GM21717 (cell line): ENCODE results near the gene CTNNA3.
"Not testable (repeated sequence)": the region's sequence is repeated elsewhere in the genome, so short reads cannot be mapped to it uniquely, and the experiment has no call there.

Experiments used
- ATAC-seq: cut with Tn5 transposase; IDR thresholded peaks from one replicate; pipeline ENCODE4 v1.9.1; 2021; ENCODE audit warnings: mild to moderate bottlenecking, moderate library complexity; ENCODE audit not compliant: unreplicated experiment

Gene CTNNA3

GRCh38 chr10:66483966-66484365, 1212.0 kb downstream of the CTNNA3 start:
- no peak for ATAC-seq

DNA sequence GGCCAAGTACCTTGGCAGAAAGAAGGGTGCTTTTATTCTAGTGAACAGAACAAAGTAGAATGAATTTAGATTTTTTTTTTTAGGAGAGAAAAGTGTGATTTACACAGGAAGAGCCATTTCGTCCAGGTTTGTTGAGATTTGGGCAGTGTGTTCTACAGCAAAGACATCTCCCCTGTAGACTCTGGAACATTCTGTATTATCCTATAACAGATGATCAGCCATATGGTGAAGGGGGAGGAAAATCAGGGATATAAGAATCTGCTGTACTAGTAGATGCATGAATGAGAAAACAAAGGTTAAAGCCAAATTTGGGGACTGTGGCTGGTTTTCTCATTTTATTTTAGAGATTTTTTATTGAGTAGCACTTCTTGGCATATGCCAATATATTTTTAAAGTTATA, 1223.8 kb downstream of the CTNNA3 start:
- ATAC-seq = no peak

- ATAC-seq = no peak
Observed at GRCh38 chr10:66467042-66467441, 1229.0 kb downstream of the CTNNA3 start.

DNA sequence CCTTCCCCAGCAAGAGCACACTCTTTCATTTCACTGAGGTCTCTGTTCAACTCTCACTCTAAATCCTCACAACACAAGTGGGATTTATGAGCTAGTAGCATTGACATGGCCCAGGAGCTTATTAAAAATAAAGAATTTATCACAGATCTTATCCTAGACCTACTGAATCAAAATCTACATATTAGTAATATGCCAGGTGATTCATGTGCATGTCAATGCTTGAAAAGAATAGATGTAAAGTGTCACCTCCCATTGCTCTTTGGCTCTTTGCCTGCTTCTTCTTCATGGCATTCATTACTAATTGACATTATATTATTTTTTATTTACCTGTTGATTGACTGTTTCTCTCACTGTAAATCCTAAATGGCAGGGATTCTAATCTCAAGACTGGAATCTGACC, 1229.4 kb downstream of the CTNNA3 start:
- no peak for ATAC-seq

DNA sequence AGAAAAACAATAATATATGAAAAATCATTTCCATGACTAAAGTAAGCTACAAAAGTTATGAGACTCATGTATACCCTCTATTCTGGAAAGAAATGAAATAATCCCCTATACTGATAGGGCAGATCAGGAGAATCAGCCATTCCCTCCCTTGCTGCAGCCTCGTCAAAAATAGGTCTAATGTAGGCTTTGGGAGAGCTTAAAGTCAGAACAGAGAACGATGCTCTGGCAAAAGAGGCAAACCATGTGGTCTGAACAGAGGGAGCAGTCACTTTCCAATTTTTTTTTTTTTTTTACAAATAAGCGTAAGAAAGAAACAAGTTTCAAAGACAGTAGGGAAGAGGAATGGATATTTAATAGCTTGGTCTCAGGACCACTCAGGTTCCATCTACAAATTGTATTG, 1232.4 kb downstream of the CTNNA3 start:
- ATAC-seq = no peak

- ATAC-seq = no peak
Observed at GRCh38 chr10:66457629-66458028, 1238.4 kb downstream of the CTNNA3 start.

DNA sequence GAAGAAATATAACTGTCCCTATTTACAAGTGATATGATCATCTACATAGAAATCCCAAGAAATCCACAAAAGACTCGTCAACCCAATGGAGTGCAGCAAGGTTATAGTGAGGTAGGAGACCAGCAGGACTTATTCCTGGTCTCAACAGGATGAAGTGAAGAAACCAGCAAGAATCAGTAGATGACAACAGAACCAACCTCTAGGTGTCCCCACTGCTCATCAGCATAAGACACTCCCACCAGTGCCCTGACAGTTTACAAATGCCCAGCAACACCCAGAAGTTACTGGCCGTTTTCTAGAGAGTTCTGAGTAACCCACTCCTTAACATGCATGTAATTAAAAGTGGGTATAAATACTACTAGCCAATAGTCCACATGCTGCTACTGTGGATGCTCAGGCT, 1240.7 kb downstream of the CTNNA3 start:
- no peak for ATAC-seq

- no peak for ATAC-seq
Observed at GRCh38 chr10:66440568-66440967, 1255.4 kb downstream of the CTNNA3 start.

DNA sequence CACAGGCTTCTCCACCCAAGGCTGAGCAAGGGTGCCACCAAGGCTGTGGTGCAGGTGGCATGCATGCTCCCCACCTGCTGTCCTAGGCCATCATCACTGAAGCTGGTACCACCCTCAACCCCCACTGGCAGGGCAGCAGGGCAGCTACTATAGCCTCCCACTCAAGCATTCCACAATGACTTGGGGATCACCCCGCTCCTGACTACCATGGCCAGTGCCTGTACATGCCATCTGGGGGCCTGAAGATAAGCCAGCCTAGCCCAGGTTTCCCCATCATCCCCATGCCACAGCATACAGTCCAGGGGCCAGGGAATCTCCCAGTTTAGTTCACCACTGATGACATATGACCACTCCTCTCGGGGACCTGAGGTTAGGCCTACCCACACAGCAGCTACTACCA, 1281.1 kb downstream of the CTNNA3 start:
- ATAC-seq = no peak

DNA sequence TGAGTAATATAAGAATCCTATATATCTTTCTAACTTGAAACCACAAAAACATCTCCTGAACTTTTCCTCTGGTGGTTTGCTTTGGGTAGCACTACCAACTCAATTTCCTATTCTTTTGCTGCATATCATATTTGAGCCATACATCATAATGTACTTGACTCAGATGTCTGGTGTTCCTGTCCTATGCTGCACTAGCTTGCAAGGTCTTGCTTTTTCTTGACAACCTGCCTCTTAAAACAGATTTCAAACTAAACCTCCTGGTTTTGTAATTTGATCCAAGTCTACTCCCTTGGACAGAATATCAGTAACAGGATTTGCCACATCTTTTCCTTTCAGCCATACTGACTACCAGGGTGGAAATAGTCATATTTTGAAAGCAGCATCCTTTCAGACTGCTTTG, 1290.4 kb downstream of the CTNNA3 start:
- no peak for ATAC-seq

DNA sequence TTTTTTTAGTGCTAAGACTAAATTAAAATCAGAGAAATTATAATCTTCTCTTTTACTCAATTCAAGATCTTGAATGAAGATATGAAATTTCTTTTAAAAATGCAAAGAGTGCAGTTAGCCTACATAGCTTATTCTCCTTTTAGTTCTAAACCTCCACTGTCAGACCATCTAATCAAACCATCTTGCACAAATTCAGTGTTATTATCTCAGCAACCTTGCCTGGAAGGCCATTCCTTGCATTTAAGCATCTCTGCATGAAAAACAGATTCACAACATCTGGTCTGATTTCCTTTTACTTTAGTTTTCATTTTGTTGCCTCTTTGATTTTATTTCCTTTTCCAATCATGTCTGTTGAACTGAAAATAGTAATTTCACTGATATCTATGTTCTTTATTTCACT, 1297.3 kb downstream of the CTNNA3 start:
- ATAC-seq = no peak

GRCh38 chr10:66394342-66395063, 1301.5 kb downstream of the CTNNA3 start:
- no peak for ATAC-seq

DNA sequence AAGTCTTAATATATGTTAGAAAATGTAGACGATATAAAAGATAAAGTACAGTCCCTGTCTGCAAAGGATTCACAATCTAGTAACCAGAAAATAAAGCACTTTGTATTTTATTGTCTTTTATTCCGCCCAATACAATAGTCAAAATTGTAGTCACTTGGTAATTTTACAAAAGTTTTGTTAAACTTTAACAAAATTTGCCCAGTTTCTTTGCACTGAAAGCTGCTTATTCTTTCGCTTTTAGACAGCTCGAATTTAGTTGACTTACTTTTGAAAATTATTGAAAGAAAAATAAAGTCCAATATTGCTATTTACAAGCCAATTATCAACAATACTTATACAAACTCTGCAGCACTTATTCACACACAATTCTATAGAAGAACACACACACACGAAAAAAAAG, 1305.1 kb downstream of the CTNNA3 start:
- no peak for ATAC-seq

GRCh38 chr10:66381045-66381444, 1315.0 kb downstream of the CTNNA3 start:
- ATAC-seq = no peak

- ATAC-seq = no peak
Observed at GRCh38 chr10:66378117-66378876, 1317.7 kb downstream of the CTNNA3 start.

- no peak for ATAC-seq
Observed at GRCh38 chr10:66368146-66368545, 1327.8 kb downstream of the CTNNA3 start.

DNA sequence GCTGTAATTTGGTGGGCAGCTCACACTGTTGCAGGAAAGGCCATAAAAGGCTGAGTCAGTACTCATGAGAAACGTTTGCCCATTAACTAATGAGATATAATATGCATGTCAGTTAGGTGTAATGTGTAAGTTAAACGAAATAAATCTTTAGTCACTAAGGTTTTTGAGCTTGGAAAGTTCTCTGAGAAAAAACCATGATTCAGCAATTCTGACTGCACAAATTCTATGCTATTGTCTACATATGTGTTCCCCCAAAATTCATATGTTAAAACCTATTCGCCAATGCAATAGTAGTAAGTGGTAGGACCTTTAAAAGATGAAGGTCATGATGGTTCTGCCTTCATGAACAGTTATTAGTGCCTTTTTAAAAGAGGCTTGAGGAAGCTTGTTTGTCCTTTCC, 1329.8 kb downstream of the CTNNA3 start:
- ATAC-seq = no peak

DNA sequence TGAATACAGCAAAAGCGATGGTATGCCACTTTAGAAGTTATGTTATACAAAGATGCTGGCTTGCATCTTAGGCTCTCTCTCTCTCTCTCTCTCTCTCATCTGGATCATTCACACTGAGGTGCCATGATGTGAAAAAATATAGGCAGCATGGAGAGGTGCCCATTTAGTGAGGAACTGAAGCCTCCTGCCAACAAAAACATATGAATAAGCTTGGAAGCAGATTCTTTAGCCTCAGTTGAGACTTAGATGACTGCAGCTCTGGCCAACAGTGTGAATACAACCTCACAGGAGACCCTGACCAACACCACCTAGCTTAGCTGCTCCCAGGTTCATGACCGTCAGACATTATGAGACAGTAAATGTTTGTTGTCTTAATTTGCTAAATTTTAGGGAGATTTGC, 1330.3 kb downstream of the CTNNA3 start:
- ATAC-seq = no peak

- no peak for ATAC-seq
Observed at GRCh38 chr10:66362522-66362921, 1333.5 kb downstream of the CTNNA3 start.

DNA sequence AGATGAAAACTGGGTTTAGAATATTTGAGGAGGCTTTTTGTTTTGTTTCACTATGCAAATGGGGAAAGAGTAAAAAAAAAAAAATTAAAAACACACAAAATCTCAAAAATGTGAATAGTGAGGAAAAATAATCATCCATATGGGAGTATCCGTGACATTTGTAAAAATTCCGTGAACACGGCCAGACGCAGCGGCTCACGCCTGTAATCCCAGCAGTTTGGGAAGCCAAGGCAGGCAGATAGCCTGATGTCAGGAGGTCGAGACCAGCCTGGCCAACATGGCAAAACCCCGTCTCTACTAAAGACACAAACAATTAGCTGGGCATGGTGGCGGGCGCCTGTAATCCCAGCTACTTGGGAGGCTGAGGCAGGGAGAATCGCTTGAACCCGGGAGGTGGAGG, 1342.2 kb downstream of the CTNNA3 start:
- ATAC-seq = not testable (repeated sequence)

DNA sequence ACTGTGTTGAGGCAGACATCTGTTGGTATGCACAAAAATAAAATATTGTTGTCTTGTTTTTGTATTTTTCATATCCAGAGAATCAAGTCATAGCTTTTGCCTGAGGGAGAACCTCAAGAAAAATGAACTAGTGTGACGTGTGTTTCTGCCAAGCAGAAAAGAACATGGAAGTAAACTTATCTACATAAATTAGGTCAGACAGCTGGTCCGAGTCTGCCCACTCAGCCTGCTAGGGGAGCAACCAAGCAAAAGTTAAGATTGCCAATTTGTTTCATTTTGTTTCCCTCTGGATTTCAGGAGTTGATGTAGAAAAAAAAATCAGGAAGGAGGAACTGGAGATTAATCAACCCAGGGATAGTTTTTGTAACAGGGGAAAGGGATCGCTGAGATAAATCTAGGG, 1342.6 kb downstream of the CTNNA3 start:
- no peak for ATAC-seq

DNA sequence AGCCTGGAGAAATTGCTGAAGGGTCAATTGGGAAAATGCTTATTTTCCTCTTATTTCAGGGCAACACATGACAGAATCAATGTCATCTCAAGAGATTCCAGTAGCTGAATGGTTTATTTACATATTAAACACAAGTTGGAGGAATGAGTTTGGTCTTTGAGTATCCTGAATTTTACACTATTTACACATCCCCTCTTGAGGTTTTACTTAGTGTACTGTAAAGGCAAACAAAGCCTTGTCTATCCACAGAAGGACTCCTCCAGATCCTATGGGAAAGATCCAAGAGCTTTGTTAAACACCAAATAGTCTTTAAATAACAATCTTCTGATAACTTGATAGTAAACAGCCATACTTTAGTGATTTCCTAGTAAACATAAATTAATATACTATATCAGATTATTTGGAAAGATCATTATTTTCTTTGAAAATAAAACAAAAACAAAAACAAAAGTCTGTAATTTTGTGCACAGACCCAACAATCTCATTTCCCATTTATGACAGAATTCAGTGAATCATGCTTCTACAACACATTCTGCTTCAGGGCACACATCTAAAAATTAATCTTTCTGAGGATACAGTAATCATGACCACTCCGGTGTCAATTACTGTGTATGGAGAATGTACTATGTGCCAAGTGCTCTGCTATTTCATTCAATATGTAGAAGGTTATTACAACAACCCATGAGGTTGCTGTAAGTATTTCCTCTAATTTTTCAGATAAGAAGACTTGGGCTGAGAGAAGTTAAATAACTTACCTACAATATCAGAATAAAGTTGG, 1345.2 kb downstream of the CTNNA3 start:
- no peak for ATAC-seq
